ENCODE results near the gene C17orf50.
"Not testable (repeated sequence)": the region's sequence is repeated elsewhere in the genome, so short reads cannot be mapped to it uniquely, and the experiment has no call there.

Gene C17orf50

DNA sequence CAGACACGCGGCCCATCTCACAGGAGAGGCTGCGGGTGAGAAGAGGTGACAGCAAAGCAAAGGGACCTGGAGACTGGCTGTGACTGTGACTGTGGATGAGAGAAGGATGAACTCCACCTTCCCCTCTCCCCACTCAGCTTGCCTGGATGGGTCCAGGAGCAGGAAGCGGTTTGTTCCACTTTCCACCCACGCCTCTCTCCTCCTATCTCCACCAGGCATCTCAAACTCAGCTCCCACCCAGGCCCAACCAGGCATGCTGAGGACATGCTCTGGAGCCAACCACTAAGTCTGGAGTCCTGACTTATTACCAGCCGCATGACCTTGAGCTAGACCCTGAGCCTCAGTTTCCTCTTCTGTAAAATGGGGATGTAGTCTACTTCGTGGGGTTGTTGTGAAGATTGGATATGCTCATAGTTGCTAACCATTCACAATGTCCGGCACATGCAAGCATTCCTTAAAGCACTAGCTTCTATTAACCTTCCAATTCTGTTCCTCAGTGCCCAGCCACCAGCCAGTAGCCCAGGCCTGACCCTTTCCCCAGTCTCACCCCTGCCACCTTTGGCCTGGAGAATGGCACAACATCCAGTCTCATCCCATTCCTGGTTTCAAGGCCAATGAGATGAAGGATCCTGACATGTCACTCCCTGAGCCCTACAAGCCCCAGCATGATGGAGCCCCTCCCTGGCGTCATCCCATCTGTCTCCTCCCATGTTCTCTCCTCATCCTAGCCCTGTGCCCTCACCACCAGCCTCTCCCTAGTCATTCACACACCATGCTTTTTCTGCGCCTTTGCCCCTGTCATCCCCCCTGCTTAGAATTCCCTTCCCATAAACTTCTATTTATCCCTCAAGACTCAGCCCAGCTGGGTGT, 9.9 kb upstream of the C17orf50 start:
- FAIRE-seq: no peak
- DNase-seq (ENCODE audit: extremely low spot score, insufficient read length, low read depth): no peak

DNA sequence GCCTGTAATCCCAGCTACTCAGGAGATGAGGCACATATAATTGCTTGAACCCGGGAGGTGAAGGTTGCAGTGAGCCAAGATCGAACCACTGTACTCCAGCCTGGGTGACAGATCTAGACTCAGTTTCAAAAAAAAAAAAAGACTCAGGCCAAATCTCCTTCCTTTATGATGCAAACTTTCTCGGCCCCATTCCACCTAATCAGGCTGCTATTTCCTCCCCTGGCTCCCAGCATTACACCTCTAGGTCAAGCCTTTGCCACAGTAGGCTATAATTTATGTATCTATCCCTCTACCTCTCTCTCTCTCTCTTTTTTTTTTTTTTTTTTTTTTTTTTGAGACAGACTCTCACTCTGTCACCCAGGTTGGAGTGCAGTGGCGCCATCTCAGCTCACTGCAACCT, 9.1 kb upstream of the C17orf50 start:
- not testable (repeated sequence) for DNase-seq (ENCODE audit: extremely low spot score, insufficient read length, low read depth); FAIRE-seq

DNA sequence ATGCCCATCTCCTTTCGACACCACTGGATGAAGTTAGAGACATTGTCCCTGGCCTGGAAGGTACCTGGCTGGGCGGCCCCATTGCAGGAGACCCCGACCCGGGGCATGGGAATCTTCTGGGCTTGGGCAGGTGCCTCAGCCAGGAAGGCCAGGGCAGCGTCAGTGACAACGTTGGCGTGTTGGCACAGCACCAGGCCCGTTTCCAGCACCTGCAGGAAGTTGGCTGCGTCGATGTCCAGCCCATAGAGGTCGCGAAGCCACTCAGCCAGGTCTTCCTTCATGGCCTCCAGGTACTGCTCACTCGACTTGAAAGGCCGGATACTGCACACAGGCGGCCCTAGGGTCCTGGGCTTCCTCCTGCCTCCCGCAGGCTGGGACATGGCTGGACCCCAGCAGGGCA, 8.2 kb upstream of the C17orf50 start:
- no peak for FAIRE-seq

DNA sequence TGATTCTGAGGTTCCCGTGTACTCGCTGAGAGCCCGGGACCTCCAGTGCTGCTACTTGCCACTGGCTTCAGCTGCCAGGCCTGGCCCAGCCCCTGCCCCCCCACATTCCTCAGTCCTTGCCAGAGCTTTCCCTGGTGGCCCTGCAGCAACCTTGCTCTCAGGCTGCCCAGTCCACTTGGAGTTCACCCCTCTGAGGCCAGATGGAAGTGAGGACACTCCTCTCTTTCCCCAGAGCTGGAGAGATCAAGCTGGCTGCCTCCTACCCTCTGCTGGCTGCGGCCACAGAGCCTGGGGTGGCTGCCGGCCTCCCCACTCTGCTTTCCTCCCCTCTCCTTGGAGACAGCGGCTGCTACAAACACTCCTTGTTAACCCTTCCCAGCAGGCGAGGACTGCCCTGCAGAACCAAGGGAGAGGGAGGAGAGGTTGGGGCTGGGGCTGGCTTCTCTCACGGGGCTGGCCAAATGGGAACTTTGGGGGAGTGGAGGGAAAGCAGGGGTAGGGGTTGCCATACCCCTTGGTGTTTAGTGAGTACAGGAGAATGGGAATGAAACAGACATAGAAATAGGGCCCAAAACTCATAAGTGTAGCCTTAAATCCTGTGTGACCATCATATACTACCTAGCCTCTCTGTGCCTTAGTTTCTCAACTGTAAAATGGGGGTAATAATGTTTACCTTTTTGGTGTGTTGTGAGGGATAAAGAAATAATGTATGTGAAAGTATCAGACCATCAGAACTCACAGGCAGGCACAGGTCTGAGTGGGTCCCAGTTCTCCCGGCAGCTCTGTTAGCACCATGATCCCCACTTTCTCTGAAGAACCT, 7.5 kb upstream of the C17orf50 start, which contains the start of gene GAS2L2:
Gene GAS2L2, minus strand, starts transcription at position 295 of the 820 bp plus-strand sequence. CDS start 389 bp downstream, outside the sequence.
- no peak for DNase-seq (ENCODE audit: extremely low spot score, insufficient read length, low read depth)
- no peak for FAIRE-seq

More for the DNA sequence above, 8.2 kb upstream of the C17orf50 start:
- DNase-seq (ENCODE audit: extremely low spot score, insufficient read length, low read depth): no peak

DNA sequence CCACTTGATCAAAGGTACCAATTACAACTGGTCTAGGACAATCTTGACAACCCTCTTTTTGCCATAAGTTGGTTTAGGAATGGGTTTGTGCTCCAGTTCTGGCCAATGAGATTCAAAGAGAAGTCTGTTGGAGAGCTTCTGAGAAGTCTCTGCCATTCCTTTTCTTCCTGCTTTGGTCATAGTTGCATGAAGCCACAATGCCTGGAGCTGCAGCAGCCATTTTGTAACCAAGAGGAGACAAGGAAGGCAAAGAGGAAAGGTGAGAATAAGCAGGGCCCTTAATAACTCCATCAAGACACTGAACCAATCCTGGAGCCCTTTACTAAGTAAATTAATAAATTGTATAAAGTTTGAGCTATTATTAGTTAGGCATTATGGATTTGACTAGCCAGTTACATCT, 3.4 kb upstream of the C17orf50 start:
- DNase-seq (ENCODE audit: extremely low spot score, insufficient read length, low read depth): no peak
- no peak for FAIRE-seq

DNA sequence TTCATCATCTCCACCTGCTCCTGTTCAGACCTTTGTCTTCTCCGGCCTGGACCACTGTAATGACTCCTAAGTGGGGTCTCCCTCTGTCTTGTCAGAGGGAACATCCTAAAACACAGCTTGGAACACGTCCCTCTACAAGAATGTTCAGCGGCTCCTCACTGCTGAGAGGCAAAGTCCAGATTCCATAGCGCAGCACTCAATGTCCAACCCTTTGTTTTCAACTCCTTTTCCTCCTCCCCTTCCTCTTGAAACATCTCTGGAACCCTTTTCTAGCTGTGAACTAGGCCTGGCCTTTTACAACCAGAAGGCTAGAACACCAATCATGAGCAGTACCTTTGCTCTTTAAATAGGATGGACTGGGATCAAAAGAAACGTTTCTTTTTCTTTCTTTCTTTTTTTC, 914 bp downstream of the C17orf50 start:
- FAIRE-seq: no peak
- no peak for DNase-seq (ENCODE audit: extremely low spot score, insufficient read length, low read depth)

DNA sequence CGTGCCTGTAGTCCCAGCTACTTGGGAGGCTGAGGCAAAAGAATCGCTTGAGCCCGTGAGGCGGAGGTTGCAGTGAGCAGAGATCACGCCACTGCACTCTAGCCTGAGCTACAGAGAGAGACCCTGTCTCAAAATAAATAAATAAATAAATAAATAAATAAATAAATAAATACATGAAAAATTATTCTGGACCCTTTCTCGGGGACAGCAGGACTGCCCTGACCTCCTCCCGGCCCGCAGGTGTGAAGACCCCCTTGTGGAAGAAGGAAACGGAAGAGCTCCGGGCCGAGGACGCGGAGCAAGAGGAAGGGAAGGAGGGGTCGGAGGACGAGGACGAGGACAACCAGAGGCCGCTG, 3.1 kb downstream of the C17orf50 start:
- FAIRE-seq (no peak), DNase-seq (ENCODE audit: extremely low spot score, insufficient read length, low read depth) (no peak)

DNA sequence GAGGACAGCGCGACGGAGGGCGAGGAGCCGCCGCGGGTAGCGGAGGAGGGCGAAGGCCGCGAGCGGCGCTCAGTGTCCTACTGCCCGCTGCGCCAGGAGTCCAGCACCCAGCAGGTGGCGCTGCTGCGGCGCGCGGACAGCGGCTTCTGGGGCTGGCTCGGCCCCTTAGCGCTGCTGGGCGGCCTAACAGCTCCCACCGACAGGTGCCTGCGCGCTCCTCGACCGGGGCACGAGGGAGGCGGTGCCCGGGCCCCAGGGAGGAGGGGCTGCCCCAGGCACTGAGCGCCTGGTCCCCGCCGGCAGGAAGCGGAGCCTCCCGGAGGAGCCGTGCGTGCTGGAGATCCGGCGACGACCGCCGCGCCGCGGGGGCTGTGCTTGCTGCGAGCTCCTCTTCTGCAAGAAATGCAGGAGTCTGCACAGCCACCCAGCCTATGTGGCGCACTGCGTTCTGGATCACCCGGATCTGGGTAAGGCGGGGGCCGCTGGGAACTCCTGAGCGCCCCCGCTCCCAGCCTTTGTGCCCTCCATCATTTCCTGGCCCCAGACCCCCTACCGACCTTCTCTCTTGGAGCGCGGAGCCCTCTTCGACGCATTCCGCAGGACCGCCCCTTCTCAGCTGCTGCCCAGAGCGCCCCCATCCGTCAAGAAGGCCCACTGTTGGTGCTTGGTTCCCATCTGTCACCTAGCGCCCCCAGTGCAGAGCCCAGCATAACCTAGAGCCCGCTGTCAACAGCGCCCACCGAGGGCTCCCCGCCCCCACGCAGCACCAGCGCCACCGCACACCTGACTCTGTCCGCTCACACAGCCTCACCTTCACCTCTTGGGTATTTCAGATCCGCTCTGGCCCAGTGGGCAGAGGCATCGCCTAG, 3.7 kb downstream of the C17orf50 start:
- peak; percentile 91 for DNase-seq (ENCODE audit: extremely low spot score, insufficient read length, low read depth)
- FAIRE-seq: no peak

DNA sequence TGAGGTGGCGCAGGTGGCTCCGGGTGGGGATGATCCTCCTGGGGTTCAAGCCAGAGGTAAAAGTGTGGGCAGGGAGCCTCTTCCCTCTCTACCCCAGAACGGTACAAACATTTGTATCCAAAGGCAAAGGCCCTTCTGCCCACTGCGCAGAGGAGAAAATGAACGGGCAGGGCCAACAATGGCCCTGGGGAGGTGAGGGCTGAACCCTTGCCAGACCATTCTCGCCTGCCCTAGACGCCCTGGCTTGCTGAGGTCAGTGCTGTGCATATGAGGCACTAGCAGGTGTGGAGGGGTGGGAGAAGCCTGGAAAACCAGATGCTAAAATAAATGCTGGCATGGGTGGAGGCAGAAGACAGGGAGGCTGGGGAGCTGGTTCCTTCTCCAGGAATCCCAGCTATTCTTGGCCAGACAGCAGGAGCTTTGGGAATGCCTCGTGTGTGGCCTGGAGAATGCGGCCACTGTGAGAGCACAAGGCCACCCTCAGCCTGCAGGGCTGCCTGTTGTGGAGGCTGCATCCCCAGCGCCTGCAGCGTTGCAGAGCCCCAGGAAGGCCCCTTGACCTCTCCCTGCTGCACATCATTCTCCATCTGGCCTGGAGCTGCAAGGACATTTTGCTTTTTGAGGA, 4.5 kb downstream of the C17orf50 start:
- DNase-seq (ENCODE audit: extremely low spot score, insufficient read length, low read depth): no peak
- FAIRE-seq: no peak

DNA sequence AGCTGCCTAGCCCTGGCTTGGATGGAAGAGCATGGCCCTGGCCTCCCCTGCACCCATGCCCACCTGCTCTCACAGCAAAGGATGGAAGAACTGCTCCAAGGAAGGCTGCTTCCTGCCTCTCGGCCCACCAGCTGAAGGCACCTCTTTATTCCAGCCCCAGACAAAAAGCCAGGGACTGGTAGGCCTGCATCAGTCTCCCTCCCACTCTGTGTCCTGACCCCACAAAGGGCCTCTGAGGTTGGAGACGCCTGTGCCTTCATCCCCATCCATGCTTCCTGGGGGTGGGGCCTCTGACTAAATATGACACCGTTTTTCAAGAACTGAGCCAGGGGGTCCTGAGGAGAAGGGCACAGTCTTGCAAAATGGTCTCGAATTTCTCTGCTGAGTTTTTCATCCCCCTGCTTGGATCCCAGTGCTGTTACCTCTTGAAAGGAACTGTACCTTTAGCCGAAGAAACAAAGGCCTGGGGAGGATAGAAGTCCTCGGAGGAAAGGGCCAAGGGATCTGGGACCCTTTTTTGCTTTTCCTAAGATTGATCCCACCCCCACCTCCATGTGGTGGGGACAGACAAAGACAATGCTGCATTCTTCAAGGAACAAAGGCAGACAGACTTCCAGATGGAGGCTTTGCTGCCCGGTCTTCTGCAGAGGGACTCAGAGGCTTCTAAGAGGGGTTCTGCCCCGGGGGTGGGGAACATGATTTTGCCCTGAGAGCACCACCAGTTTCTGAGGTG, 5.2 kb downstream of the C17orf50 start:
- FAIRE-seq (no peak), DNase-seq (ENCODE audit: extremely low spot score, insufficient read length, low read depth) (no peak)

DNA sequence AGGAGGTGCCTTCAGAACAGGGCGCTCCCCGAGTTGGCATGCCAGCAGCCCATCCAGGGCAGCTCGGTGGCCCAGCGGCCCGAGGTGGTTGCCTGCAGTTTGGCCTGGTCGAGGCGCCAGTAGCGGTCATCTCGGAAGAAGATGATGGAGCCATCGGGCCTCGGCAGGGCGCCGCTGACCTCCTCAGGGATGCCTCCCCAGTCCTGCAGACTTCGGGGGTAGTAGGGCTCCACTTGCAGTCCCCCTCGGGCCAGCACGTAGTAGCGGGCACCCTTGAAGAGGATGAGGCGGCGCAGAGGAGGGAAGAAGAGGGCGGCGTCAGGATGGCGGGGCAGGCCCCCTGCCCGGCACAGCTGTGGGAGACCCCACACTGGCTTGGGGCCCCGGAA, 5.8 kb downstream of the C17orf50 start:
- FAIRE-seq (no peak), DNase-seq (ENCODE audit: extremely low spot score, insufficient read length, low read depth) (no peak)

DNA sequence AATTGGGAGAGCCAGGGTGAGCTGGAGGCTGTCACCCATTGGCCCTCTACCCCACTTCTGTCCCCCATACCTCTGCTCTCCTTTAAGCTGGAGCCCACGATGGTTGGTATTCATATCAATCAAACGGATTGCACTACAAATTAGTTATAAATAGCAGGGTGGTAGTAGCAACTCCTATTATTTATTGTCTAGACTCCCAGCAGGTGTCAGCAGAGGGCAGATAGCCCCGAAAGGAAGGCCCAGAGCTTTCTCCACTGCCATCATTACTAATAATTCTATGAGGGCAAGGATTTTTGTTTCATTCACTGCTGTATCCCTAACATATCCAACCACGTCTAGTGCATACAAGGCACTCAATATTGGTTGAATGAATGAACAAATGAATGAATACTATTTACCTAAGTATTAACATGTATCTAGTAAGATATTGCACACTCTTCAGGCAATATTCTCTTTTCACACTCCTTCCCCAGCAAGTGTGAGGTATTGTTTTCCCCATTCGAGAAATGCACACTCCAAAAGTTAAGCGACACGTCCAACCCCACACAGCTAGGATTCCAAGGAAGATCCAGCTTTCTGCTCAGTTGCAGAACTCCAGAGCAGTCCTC, 6.3 kb downstream of the C17orf50 start:
- DNase-seq (ENCODE audit: extremely low spot score, insufficient read length, low read depth): peak; percentile 18
- no peak for FAIRE-seq

DNA sequence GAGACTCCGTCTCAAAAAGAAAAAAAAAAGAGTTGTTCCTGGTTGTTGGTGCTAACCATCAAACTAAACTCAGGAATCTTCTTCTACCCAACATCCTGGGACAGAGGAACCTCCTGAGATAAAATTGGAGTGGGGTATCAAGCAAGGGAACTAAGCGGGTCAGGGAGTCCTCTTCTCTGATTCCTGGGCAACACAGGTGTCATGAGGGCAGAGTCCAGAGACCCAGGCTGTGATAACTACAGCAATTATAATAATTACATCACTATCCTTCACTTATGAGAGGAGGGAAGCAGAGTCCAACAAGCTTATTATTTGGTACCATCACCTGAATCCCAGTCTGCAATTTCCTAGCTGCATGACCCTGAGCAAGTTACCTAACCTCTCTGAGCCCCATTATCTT, 8.1 kb downstream of the C17orf50 start:
- FAIRE-seq: no peak
- DNase-seq (ENCODE audit: extremely low spot score, insufficient read length, low read depth): no peak

DNA sequence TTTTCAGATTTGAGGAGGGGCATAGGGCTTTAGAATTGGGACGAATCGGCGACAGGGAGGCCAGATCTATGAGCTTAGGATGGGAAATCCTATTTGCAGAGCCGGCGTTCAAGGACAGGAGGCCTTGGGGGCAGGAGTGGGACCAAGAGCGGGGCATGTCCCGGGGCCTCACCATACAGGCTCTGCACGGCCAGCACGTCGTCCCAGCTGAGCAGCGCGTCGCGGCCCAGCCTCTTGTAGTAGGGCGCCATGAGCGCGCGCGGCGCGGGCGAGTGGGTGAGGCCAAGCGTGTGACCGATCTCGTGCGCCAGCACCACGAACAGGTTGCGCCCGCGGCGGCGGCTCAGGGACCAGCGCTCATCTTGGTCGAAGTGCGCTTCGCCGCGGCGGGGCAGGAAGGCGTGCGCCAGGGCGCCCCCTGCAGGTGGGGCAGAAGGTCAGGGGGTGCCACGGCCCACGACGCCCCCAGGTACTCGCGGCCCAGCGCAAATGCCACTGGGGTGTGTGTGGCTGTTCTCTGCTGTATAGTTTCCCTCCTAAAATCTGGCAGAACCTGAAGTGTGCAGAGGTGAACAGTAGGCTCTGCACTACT, 9.3 kb downstream of the C17orf50 start:
- DNase-seq (ENCODE audit: extremely low spot score, insufficient read length, low read depth): no peak
- no peak for FAIRE-seq

DNA sequence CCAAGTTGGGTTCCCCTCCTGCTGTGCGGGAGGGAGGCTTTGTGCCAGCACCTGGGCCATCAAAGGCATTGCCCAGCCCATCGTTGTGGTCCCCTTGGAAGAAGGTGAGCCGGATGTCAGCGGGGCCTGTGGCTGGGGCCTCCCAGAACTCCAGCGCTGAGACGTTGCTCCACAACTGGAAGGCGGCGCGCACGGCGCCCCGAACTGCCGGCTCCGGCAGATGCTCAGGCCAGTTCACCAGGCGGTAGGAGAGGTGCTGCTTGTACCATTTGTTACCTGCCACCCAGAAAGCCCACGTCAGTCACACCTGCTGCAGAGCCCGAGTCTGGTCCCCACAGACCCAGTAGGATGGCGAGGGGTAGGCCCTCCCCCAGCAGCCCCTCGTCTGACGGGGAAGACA, 12.4 kb downstream of the C17orf50 start:
- FAIRE-seq (no peak), DNase-seq (ENCODE audit: extremely low spot score, insufficient read length, low read depth) (no peak)

DNA sequence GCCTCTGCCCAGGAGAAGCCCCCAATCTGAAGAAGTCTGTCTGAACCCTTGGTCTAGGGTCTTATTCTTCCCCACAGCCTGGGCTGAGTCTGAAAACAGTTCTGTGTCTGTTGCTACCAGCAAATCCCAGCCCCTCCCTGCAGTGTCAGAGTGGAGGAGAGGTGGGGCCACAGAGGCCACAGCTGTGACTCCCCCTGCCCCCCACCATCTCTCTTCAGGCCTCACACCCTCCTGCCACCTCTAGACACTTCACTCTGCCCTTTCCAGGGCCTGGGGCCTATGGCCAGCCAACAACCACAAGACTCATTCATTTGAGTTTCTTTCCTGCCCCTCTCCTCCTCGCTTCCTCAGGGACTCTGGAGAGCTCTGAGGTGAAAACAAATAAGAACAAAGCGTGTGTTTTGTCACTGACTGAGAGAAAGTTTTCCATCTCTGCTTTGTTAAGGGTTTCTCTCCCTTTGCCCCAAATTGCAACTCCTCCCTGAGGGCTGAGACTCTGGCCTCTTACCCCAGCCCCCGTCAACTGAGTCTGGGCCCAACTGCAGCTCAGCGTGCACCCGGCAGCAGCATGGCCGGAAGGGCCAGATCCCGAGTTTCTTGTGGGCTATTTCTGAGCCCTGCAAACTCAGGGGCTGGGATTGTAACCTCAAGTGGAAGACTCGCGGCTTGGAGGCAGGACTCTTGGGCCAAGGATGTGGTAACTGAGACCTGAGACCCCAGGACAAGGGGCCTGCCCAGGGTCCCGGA, 13.2 kb downstream of the C17orf50 start:
- FAIRE-seq: no peak

DNA sequence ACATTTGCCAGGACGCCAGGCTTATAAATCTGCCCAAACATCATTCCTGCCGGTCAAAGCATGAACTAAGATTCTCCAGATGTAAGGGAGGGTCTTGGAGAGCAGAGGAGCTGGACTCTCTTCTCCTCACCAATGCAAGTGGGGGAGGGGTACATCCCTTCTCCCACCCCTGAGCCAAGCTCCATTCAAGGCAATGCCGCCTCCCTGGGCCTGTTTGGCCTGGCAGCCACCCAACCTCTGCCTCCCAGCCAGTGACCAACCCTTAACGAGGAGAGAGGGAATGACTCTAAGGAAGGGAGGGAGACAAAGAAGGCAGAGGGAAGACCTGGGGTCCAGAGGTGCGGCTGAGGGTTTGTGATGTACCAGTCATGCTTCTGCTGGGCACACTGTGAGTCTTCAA, 13.8 kb downstream of the C17orf50 start:
- FAIRE-seq (no peak), DNase-seq (ENCODE audit: extremely low spot score, insufficient read length, low read depth) (no peak)

More for the DNA sequence above, 13.2 kb downstream of the C17orf50 start:
- DNase-seq (ENCODE audit: extremely low spot score, insufficient read length, low read depth): no peak

DNA sequence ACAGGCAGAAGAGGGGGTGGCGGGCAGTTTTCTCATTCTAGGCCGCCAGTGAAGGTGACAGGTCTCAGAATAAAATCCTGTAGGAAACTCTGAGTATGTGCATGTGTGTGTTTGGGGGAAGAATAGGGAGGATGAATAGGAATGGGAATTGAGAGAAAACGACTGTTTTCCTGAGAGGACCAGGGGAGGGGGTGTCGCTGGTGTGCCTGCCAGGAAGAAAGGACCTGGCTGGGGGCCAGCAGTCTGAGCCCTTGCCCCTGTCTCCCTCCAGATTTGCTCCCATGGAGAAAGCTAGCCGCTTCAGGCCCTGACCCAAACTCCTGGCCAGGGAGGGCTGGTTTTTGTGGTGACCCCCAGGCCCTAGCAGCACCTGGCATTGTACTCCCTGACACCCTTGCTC, 14.4 kb downstream of the C17orf50 start:
- DNase-seq (ENCODE audit: extremely low spot score, insufficient read length, low read depth) (no peak), FAIRE-seq (no peak)
